K562 (cell line): ENCODE data around the gene KCNK1. TPM values are rescaled to one million over a fixed set of nuclear protein-coding genes. Genes with fewer than 3 reads are reported as not detected.
A peak's percentile ranks its signal among the peaks of the same experiment; 100 is the strongest.

Source experiments
- CHD4 ChIP-seq: fragments of 200-600 bp; sonication (generic); IDR thresholded peaks from 3 replicates; pipeline ENCODE4 v1.6.1; 2012; ENCODE audit warnings: low read depth, mild to moderate bottlenecking, mixed read lengths, low read length, inconsistent platforms; ENCODE audit not compliant: insufficient read depth, insufficient replicate concordance, poor library complexity, severe bottlenecking
- EGR1 ChIP-seq: fragments of 450-650 bp; conservative IDR thresholded peaks from 2 replicates; pipeline ENCODE4 v1.6.1; 2017; ENCODE audit warnings: mild to moderate bottlenecking
- MXI1 ChIP-seq: IDR thresholded peaks from 2 replicates; pipeline ENCODE4 v1.6.1; 2011; ENCODE audit warnings: low read depth, mild to moderate bottlenecking, improper control_type of control experiment, low read length
- NFIX ChIP-seq: fragments of 250-450 bp; sonication (Bioruptor Pico); IDR thresholded peaks from 2 replicates; pipeline ENCODE4 v1.4.0; 2020; ENCODE audit warnings: low read depth, mild to moderate bottlenecking, moderate library complexity
- SMAD3 ChIP-seq: fragments of 450-650 bp; formaldehyde crosslinking; conservative IDR thresholded peaks from 2 replicates; pipeline ENCODE4 v1.4.0; 2020; ENCODE audit warnings: mild to moderate bottlenecking
- SOX6 ChIP-seq: fragments of 450-650 bp; IDR thresholded peaks from 2 replicates; pipeline ENCODE4 v1.6.1; 2014; ENCODE audit warnings: mild to moderate bottlenecking
- TCFL5 ChIP-seq: fragments of 250-450 bp; sonication (Bioruptor Pico); conservative IDR thresholded peaks from 2 replicates; pipeline ENCODE4 v1.6.1; 2021; ENCODE audit warnings: mild to moderate bottlenecking, moderate library complexity, matching md5 sums
- ZFX ChIP-seq: sonication (generic); formaldehyde crosslinking; IDR thresholded peaks from 2 replicates; pipeline ENCODE4 v1.8.0; 2022; ENCODE audit warnings: mild to moderate bottlenecking, missing genetic modification reagents, moderate library complexity
- ZZZ3 ChIP-seq: fragments of 450-650 bp; IDR thresholded peaks from 2 replicates; pipeline ENCODE4 v1.6.1; 2016; ENCODE audit warnings: antibody characterized with exemption, mild to moderate bottlenecking, moderate library complexity
- polyA plus RNA-seq, 8 experiments: library from polyadenylated mRNA; depleted of rRNA in 4 of 8; stranded (reverse) in 5 of 8; unstranded in 3 of 8; fragments of >200 nt; fragmentation: Nextera tagmentation in 2 of 8; fragmentation: Illumina TruSeq in 1 of 8; extraction: Ambion mirVana in 2 of 8; extraction: Trizol in 1 of 8; gene quantifications; 2 replicates each; pipeline versions ENCODE4 v1.2.1 to v1.2.3, GENCODE V29; 2011 to 2014; ENCODE audit warnings: inconsistent platforms in 1 of 8, missing spikeins in 1 of 8
- total RNA-seq, 7 experiments: library from RNA; depleted of rRNA in 6 of 7; stranded (reverse); fragments of >200 nt in 6 of 7; fragmentation: Illumina TruSeq in 2 of 7; extraction: Trizol in 2 of 7; gene quantifications; 2 replicates each; pipeline versions ENCODE4 v1.2.1 to v1.2.3, GENCODE V29; 2011 to 2021; ENCODE audit warnings: low replicate concordance in 1 of 7
- TF ChIP-seq, protein P1 (sequence below): fragments of 450-650 bp; IDR thresholded peaks from 2 replicates; pipeline ENCODE4 v1.6.1; 2016; ENCODE audit warnings: mild to moderate bottlenecking, moderate library complexity
- TF ChIP-seq, protein P2 (sequence below): fragments of 450-650 bp; IDR thresholded peaks from 2 replicates; pipeline ENCODE4 v1.6.1; 2016; ENCODE audit warnings: antibody characterized with exemption
- TF ChIP-seq, protein P3 (sequence below): sonication (generic); formaldehyde crosslinking; IDR thresholded peaks from 2 replicates; pipeline ENCODE4 v1.8.0; 2022; ENCODE audit warnings: missing genetic modification reagents, mild to moderate bottlenecking, moderate library complexity, borderline replicate concordance
- TF ChIP-seq, protein P4 (sequence below): fragments of 250-450 bp; sonication (Bioruptor Pico); IDR thresholded peaks from 2 replicates; pipeline ENCODE4 v1.6.1; 2021; ENCODE audit warnings: mild to moderate bottlenecking

The KCNK1 gene
- total and polyA plus RNA-seq, 9 of the 15 experiments (the other 6 are each of a cell fraction or from before 2014, with no cell fraction given), result 3.1 to 22.7 (median 6.0) TPM

DNA sequence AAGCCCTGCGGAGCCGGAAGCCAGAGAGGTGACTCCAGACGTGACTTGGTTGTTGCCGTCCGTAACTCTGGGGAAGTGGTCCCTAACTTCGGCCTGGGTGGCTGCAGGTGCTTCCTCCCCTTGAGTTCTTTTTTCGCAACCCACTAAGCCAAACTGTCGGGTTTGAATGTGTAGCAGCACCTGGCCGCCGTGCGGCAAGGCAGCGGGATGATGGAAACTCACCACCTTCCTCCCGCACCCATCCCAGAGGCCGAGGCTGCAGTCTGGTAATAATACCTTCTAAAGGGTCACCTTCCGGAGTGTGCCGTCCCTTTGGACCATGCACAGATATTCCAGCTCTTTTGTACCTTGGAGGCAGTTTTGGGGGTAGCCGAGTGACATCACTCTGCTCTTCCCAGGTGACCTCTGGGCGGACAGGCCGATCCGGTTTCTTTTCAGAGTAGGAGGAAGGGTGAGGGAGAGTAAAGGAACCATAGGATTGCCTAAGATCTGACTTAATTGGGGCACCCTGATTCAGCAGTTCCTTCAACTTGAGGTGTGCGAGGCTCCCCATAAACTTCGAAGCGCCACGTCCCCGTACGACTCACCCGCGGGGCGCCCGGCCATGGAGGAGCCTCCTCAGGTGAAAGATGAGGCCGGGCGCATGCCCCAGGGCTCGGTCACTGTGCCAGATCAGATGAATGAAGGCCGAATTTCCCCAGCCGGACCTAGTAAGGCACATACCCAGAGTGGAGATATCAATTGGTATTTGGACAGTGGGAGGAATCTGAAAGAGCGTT is 1.0 kb downstream of the KCNK1 start (continued):
- TF ChIP-seq, protein P1, sequence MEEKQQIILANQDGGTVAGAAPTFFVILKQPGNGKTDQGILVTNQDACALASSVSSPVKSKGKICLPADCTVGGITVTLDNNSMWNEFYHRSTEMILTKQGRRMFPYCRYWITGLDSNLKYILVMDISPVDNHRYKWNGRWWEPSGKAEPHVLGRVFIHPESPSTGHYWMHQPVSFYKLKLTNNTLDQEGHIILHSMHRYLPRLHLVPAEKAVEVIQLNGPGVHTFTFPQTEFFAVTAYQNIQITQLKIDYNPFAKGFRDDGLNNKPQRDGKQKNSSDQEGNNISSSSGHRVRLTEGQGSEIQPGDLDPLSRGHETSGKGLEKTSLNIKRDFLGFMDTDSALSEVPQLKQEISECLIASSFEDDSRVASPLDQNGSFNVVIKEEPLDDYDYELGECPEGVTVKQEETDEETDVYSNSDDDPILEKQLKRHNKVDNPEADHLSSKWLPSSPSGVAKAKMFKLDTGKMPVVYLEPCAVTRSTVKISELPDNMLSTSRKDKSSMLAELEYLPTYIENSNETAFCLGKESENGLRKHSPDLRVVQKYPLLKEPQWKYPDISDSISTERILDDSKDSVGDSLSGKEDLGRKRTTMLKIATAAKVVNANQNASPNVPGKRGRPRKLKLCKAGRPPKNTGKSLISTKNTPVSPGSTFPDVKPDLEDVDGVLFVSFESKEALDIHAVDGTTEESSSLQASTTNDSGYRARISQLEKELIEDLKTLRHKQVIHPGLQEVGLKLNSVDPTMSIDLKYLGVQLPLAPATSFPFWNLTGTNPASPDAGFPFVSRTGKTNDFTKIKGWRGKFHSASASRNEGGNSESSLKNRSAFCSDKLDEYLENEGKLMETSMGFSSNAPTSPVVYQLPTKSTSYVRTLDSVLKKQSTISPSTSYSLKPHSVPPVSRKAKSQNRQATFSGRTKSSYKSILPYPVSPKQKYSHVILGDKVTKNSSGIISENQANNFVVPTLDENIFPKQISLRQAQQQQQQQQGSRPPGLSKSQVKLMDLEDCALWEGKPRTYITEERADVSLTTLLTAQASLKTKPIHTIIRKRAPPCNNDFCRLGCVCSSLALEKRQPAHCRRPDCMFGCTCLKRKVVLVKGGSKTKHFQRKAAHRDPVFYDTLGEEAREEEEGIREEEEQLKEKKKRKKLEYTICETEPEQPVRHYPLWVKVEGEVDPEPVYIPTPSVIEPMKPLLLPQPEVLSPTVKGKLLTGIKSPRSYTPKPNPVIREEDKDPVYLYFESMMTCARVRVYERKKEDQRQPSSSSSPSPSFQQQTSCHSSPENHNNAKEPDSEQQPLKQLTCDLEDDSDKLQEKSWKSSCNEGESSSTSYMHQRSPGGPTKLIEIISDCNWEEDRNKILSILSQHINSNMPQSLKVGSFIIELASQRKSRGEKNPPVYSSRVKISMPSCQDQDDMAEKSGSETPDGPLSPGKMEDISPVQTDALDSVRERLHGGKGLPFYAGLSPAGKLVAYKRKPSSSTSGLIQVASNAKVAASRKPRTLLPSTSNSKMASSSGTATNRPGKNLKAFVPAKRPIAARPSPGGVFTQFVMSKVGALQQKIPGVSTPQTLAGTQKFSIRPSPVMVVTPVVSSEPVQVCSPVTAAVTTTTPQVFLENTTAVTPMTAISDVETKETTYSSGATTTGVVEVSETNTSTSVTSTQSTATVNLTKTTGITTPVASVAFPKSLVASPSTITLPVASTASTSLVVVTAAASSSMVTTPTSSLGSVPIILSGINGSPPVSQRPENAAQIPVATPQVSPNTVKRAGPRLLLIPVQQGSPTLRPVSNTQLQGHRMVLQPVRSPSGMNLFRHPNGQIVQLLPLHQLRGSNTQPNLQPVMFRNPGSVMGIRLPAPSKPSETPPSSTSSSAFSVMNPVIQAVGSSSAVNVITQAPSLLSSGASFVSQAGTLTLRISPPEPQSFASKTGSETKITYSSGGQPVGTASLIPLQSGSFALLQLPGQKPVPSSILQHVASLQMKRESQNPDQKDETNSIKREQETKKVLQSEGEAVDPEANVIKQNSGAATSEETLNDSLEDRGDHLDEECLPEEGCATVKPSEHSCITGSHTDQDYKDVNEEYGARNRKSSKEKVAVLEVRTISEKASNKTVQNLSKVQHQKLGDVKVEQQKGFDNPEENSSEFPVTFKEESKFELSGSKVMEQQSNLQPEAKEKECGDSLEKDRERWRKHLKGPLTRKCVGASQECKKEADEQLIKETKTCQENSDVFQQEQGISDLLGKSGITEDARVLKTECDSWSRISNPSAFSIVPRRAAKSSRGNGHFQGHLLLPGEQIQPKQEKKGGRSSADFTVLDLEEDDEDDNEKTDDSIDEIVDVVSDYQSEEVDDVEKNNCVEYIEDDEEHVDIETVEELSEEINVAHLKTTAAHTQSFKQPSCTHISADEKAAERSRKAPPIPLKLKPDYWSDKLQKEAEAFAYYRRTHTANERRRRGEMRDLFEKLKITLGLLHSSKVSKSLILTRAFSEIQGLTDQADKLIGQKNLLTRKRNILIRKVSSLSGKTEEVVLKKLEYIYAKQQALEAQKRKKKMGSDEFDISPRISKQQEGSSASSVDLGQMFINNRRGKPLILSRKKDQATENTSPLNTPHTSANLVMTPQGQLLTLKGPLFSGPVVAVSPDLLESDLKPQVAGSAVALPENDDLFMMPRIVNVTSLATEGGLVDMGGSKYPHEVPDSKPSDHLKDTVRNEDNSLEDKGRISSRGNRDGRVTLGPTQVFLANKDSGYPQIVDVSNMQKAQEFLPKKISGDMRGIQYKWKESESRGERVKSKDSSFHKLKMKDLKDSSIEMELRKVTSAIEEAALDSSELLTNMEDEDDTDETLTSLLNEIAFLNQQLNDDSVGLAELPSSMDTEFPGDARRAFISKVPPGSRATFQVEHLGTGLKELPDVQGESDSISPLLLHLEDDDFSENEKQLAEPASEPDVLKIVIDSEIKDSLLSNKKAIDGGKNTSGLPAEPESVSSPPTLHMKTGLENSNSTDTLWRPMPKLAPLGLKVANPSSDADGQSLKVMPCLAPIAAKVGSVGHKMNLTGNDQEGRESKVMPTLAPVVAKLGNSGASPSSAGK, result 0 out of 2 replicates have a peak, but pooled peaks have one; percentile 19
- TF ChIP-seq SOX6 (no peak), MXI1 (no peak), EGR1 (no peak), SMAD3 (CRISPR knock-in tag) (no peak), CHD4 (peak; percentile 38), TCFL5 (CRISPR knock-in tag) (no peak), ZFX (CRISPR knock-in tag) (peak; percentile 51), ZZZ3 (no peak), NFIX (CRISPR knock-in tag) (no peak)
- TF ChIP-seq, protein P2, sequence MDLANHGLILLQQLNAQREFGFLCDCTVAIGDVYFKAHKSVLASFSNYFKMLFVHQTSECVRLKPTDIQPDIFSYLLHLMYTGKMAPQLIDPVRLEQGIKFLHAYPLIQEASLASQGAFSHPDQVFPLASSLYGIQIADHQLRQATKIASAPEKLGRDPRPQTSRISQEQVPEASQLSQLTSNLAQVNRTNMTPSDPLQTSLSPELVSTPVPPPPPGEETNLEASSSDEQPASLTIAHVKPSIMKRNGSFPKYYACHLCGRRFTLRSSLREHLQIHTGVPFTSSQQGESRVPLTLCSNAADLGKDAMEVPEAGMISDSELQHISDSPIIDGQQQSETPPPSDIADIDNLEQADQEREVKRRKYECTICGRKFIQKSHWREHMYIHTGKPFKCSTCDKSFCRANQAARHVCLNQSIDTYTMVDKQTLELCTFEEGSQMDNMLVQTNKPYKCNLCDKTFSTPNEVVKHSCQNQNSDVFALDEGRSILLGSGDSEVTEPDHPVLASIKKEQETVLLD, result no peak
- TF ChIP-seq, protein P3, sequence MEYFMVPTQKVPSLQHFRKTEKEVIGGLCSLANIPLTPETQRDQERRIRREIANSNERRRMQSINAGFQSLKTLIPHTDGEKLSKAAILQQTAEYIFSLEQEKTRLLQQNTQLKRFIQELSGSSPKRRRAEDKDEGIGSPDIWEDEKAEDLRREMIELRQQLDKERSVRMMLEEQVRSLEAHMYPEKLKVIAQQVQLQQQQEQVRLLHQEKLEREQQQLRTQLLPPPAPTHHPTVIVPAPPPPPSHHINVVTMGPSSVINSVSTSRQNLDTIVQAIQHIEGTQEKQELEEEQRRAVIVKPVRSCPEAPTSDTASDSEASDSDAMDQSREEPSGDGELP (CRISPR knock-in tag), result no peak
- TF ChIP-seq, protein P4, sequence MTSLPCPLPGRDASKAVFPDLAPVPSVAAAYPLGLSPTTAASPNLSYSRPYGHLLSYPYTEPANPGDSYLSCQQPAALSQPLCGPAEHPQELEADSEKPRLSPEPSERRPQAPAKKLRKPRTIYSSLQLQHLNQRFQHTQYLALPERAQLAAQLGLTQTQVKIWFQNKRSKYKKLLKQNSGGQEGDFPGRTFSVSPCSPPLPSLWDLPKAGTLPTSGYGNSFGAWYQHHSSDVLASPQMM (CRISPR knock-in tag), result no peak
